Neural cell (in vitro differentiated cells): ENCODE results near the gene AKAP6.

Source experiments
- CTCF ChIP-seq: fragments of 450-650 bp; IDR thresholded peaks from 2 replicates; pipeline ENCODE4 v1.5.1; 2014; ENCODE audit warnings: antibody characterized with exemption, mild to moderate bottlenecking, moderate library complexity; ENCODE audit not compliant: poor library complexity, severe bottlenecking
- EP300 ChIP-seq: fragments of 450-650 bp; conservative IDR thresholded peaks from 2 replicates; pipeline ENCODE4 v1.6.1; 2014; ENCODE audit warnings: antibody characterized with exemption, mild to moderate bottlenecking, moderate library complexity; ENCODE audit not compliant: poor library complexity, severe bottlenecking
- EZH2 ChIP-seq: fragments of 200-600, 300-800 bp; shearing (Covaris generic), sonication (generic); IDR thresholded peaks from 2 replicates; pipeline ENCODE4 v1.6.1; 2014; ENCODE audit warnings: antibody characterized with exemption, low read length, borderline replicate concordance, mild to moderate bottlenecking; ENCODE audit not compliant: insufficient read depth, poor library complexity, severe bottlenecking
- MXI1 ChIP-seq: fragments of 450-650 bp; conservative IDR thresholded peaks from 2 replicates; pipeline ENCODE4 v1.6.1; 2014; ENCODE audit warnings: antibody characterized with exemption, mild to moderate bottlenecking; ENCODE audit not compliant: poor library complexity, severe bottlenecking
- POLR2AphosphoS5 ChIP-seq: IDR thresholded peaks from 2 replicates; pipeline ENCODE4 v1.6.1; 2012
- RAD21 ChIP-seq: fragments of 450-650 bp; conservative IDR thresholded peaks from 2 replicates; pipeline ENCODE4 v1.6.1; 2014; ENCODE audit warnings: antibody characterized with exemption, mild to moderate bottlenecking, moderate library complexity
- REST ChIP-seq: IDR thresholded peaks from 2 replicates; pipeline ENCODE4 v1.6.1; 2012; ENCODE audit warnings: borderline replicate concordance
- SMC3 ChIP-seq: fragments of 450-650 bp; conservative IDR thresholded peaks from 2 replicates; pipeline ENCODE4 v1.6.1; 2014; ENCODE audit warnings: antibody characterized with exemption, mild to moderate bottlenecking, moderate library complexity; ENCODE audit not compliant: poor library complexity
- TAF1 ChIP-seq: IDR thresholded peaks from 2 replicates; pipeline ENCODE4 v1.6.1; 2012; ENCODE audit warnings: low read depth

- TF ChIP-seq CTCF (no peak), REST (no peak), SMC3 (no peak), EZH2 (no peak), TAF1 (no peak), EP300 (no peak), RAD21 (no peak), MXI1 (no peak), POLR2AphosphoS5 (no peak)
Measured at GRCh38 chr14:32449648-32450047, 120.5 kb downstream of the AKAP6 start.
